GM18520 (cell line): ENCODE results near the gene NOS1AP.

ENCODE experiments used
- ATAC-seq: cut with Tn5 transposase; IDR thresholded peaks from one replicate; pipeline ENCODE4 v1.9.1; 2021; ENCODE audit not compliant: unreplicated experiment

The NOS1AP gene

DNA sequence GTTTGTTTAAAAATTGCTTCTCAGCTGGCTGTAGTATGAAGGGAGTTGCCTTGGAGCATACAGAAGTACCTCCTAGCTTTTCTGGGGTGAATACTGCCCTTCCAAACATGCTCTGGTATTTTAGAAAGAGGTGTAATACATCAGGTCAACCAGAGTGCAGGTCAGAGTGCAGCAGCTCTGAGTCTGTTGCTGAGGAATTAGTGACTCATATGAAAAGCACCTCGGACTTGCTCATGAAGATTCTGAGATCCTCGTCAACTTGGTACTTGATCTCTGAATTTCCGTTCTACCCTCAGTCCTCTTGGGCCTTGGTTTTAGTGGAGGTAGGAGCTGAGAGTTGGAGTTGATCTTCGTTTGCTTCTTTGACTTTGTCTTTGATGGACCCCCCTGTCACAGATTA lies 67.3 kb downstream of the NOS1AP start:
- no peak for ATAC-seq

DNA sequence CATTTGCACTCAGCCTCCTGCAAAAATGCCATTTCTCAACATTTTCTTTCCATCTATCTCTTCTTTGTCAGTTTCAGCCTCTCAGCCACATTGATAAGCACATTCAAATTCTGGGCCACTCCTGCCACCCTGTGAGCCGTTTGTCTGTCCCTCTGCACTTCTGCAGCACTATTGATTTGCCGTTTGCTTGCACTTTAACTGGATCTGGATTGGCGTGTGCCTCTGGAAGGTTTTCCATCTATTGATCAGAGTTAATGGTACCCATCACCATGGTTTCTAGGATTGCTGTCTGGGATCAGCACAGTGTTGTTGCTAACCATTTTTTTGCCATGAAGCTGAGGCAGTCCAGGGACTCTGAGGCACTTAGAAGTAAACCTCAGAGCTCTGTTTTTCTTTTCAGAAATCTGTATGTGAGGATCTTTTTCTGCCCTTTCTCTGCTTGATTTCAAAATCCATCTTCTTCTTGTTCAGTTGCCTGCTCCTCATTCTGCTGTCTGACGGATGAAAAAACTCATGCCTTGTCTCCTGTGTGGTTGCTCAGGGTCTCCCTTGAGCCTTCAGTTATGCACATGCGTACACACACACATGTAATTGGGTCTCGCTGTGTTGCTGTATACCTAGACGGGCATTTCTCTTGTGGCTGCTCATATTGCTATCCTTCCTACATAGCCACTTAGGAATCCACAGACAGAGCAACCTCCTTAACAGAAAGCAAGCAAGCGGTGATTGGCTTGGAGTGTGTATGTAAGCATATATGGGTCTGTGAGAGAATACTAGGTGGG lies 67.9 kb downstream of the NOS1AP start:
- ATAC-seq, result no peak

DNA sequence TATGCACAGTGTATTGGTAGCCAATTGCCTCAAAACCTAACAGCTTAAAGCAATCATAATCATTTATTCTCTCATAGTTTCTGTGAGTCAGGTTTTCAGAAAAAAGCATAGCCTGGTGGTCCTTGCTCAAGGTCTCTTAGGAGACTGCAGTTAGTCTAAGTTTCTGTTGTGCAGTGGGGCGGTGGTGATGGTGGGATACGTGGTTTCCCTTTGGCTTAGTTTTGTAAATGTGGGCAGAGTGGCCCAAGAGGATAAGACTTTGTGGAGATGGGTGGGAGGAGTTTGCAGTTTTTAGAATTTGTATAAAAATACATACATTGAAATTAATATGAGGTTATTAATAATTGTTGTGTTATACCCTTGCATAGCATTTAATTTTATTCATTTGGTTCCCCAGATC lies 68.6 kb downstream of the NOS1AP start:
- ATAC-seq, result no peak

GRCh38 chr1:162138599-162139181 lies 69.2 kb downstream of the NOS1AP start:
- ATAC-seq, result no peak

- ATAC-seq, result no peak
These were observed 69.7 kb downstream of the NOS1AP start for GRCh38 chr1:162139211-162139610.

DNA sequence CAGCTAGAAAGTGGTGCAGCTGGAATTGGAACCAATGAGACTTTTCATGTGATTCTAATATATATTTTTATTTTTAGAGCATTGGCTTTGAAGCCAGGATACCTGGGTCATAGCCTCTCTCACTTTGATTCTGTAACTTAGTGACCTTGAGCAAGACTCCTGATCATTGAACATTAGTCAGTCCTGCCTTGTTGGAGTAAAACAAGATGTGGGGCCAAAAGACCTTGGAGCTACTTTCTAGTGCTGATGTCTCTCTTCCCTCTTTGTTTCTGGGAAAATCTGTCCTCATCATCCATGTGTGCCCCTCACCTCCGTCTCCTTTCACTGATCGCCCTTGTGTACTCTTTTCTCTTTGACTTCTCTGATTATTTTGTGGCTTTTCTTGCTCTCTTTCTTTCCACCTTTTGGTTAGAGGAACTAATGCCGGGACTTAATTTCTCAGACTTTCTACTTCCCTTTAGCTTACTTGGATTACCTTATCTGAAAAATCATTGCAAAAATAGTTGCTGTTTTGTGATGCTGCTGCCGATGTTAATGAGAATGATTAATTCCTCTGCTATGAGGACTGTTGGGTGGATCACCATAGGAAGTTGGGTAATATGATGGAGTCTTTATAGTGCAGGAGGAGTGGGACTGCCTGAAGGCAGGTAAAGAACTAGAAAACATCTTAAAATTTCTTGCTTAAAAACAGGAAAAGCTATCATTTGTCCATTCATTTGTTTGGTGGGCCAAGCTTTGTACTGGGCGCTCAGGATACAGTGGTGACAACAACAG lies 72.0 kb downstream of the NOS1AP start:
- ATAC-seq, result no peak

DNA sequence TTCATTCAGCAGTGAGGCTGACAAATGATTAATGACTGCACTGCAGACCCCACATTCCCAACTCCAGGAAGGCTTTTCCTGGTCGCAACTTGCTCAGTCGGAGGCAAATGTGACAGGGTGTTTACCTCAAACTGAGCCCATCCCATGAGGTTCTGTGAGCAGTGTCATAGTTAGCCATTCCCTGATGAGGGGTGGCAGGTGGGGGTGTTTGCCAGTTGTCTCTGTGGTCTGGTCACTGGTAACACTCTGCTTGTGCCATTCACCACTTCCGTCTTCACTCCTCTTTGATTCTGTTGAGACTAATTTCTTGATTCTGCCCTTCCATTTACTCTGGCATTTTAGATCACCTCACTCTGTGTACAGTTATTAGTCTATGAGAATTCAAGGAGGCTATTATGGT lies 73.5 kb downstream of the NOS1AP start:
- ATAC-seq, result no peak

DNA sequence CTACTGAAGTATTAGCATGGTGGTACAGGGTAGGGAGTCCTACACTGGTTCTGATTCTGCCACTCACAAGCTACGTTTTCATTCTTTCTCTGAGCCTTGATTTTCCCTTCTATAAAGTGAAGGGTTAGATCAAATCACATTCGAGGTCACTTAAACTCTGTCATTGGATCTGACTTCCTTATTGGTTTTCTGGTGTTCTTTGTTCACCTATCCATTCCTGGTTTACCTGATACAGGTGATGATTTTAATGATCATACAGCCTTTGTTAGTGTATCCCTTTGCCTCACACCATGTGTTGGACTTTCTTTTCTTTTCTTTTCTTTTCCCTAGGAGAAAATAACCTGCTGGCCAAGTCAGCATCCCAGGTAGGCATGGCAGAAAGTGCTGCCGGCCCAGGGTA lies 74.8 kb downstream of the NOS1AP start:
- ATAC-seq, result no peak

DNA sequence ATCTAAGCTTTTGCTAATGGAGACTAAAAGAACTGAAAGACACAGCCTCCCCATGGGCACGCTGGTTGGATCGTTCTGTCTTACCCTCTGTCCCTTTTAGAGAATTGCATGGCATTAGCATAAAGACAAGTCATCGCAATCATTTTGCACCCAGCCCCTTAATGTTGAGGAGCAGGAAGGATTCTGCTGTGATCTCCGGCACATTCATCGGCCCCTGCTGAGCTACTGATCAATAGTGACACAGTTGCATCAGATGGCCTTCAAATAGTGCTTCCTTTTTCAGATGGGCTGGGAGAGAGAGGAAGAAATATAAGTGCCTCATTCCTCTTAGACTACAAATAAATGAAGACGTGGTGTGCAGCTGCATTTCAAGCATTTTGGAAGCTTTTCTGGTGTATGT lies 75.4 kb downstream of the NOS1AP start:
- ATAC-seq, result no peak

DNA sequence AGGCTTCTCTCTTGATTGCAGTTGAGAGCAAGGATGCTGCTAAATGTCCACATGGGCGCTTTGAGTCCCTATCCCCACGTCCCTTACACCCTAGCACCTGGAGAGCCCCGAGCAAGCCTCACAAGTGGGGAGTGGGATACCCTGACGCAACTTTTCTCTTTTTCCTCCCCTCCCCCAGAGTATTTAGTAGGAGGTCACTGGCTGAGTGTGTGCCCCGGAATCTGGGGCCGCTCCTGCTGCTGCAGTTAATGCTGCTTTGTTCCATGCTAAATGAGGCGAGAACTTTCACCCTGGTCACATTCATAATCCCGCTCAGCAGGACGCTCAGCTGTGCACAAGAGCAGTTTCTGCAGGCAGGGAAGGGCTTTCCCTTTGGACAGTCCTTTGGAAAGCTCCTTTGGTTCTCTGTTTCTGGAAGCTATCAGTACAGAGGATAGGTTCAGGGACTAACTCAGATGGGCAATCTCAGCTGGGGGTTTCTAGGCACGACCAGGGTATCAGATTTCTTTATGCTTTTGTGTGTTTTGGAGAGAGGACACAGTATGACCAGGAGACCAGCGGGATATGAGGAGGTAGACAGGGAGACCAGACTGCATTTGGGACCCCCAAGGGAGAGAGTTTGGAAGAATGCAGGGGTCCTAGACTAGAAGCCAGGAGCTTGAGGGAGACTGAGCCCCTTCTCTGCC lies 75.9 kb downstream of the NOS1AP start:
- ATAC-seq, result no peak

DNA sequence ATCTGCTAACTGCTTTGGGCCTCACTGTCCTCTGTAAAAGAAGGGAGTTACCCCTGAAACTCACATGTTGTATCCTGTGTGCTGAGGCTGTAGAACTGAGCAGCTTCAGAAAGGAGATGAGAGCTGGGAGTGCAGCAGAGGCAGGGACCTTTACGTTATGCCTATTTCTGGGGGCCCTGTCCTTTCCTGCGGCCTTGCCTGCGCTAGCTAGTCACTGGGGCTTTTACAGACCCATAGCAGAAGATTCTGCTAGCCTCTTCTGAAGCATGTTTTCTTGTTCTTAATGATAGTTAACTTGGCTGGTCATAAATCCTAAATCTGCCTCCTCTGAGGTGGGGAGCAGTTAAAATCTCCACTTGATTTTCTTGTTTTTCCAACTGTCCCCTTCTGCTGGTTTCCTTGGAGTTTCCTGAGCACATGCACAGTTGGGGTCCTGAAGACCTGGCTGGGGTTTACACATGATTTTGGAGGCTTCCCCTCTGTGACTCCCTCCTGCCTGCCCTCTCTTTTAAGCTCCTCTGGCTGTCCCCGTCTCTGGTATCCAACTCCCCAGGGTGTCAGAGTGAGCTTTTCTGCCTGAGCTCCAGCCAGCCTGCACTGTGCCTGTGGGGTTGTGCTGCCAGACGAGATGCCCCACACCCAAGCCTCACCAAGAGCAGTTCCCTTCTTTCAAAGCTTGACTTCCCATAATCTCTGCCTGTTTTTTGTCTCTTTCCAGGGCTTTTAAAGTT lies 76.6 kb downstream of the NOS1AP start:
- no peak for ATAC-seq

DNA sequence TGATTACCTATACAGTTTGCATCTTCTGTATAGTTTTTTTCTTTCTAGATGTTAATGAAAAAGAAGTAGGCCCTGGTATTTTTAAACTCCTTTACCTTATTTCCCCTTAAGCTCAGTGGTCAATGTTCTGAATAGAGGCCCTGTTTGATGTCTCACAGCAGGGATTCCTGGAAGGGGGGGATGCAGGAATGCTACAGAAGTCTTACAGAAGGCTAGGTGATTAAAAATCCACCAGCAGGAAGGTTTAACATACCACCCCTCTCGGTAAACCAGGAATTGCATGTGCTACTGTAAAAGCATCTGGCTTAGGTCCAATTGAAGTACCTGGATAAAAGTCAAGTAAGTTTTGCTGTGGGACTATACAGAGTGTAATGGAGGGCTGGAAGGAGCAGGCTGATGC lies 78.3 kb downstream of the NOS1AP start:
- ATAC-seq, result no peak

- ATAC-seq, result no peak
These were observed 80.6 kb downstream of the NOS1AP start for GRCh38 chr1:162150112-162150511.

DNA sequence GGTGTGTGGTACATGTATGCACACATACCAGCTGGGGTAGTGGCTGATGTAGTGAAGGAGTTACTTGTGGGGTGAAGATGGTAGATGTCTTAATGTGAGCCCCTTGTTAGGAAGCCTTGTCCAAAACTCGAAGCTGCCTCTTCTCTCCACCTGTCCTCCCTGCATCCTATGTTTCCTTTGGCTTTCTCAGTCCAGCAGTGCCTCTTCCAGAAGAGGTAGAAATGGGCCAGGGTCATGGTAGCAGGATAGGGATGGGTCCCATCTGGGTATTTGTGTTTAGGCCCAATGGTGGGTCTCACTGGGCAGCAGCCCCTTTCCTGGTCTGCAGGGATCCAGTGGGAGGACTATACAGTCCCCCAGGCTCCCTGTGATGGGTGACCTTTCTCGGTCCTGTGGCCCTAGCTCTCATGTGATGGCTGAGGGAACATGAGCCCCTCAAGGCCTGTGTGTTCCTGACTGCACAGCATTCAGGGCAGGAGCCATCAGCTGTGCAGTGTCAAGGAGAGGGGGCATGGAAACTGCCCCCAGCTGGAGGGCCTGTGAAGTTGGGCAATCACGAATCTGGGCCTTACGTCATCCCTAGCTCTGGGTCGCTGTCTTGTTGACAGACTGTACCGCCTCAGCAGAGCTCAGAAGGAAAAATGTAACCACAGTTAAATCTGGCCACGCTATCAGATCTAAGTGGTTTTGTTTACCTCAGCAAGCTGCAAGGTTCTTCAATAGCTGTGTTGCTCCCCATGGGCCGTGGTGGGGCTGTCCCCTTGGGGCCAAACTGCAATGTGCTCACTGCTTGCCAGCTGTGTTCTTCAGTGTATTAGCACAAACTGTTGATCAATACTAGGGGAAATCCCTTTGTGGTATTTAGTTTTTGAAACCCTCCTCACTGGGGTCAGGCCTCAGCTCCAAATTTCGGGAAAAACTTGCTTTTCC lies 82.7 kb downstream of the NOS1AP start:
- ATAC-seq, result peak; percentile 71

GRCh38 chr1:162153374-162153773 lies 83.9 kb downstream of the NOS1AP start:
- no peak for ATAC-seq

DNA sequence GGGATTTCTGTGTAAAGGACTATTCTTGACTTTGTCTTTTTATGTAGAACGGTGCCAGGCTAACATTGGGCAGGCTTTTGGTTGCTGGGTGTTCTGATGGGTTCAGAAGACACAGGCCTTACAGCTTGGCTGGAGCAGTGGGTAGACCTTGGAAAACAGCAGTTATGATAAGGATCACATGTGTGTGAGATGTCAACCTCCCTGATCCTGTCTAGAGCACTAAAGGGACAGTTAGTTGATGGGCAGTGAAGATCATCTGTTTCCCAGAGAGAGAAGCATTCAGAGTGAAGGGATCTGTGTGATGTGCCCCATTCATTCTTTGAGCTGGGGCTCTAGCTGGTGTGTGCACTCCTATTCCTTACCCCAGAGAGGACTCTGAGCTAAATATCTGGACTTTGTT lies 88.0 kb downstream of the NOS1AP start:
- no peak for ATAC-seq

- ATAC-seq, result no peak
These were observed 89.3 kb downstream of the NOS1AP start for GRCh38 chr1:162158624-162159271.

- no peak for ATAC-seq
These were observed 90.0 kb downstream of the NOS1AP start for GRCh38 chr1:162159515-162159914.

DNA sequence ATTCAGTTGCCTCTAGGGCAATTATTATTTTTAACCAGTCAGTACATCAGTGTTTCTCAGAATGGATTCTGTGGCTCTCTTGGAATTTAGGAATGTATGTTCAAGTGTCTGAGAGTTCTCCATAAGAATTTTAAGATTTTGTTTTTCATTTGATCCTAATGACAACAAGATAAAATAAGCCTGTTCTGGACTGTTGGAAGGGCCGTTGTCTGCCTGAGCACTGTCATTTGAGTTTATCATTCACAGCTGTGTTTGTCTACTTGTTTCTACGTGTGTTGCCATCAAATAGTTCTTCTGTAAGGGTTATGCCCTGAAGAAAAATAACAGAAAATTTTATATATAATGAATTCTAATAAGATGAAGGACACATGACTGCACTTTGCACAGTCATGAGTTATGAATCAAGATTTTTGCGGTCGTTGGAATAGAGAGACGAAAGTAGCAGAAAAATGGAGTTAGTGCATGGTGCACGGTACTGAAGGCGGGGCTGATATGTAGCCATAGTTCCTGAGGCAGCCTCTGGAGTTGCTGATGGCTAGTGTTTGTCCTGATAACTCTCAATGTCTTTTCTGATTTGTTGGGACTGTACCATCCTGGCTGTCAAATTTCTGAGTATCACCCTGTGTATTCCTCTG lies 92.5 kb downstream of the NOS1AP start:
- no peak for ATAC-seq
